GM12891 (cell line): ENCODE measurements around the gene TENM3.
"Not testable (repeated sequence)": the region's sequence is repeated elsewhere in the genome, so short reads cannot be mapped to it uniquely, and the experiment has no call there.

Source experiments
- POLR2A ChIP-seq: IDR thresholded peaks from 2 replicates; pipeline ENCODE4 v1.6.1; 2011; ENCODE audit warnings: low read depth, low read length, control low read depth
- POLR2AphosphoS5 ChIP-seq: IDR thresholded peaks from 2 replicates; pipeline ENCODE4 v1.6.1; 2011; ENCODE audit warnings: low read depth, low read length, control low read depth
- TAF1 ChIP-seq: IDR thresholded peaks from 2 replicates; pipeline ENCODE4 v1.6.1; 2011; ENCODE audit warnings: low read depth, low read length, control low read depth

DNA sequence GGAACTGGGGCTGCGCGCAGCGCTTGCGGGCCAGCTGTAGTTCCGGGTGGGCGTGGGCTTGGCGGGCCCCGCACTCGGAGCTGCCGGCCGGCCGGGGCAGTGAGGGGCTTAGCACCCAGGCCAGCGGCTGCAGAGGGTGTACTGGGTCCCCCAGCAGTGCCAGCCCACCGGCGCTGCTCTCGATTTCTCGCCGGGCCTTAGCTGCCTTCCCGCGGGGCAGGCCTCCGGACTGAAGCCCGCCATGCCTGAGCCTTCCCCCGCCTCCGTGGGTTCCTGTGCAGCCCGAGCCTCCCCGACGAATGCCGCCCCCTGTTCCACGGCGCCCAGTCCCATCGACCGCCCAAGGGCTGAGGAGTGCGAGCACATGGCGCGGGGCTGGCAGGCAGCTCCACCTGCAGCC is 143.4 kb downstream of the TENM3 start:
- TF ChIP-seq TAF1, POLR2AphosphoS5, POLR2A: not testable (repeated sequence)
